Testis (tissue), 2 donors: ENCODE measurements around the gene PDZD8.

ENCODE experiments used
- POLR2A ChIP-seq: fragments of 450-650 bp; IDR thresholded peaks from one replicate; pipeline ENCODE4 v1.6.1; 2017; ENCODE audit warnings: antibody characterized with exemption, mild to moderate bottlenecking, moderate library complexity
- TF ChIP-seq, protein P1 (sequence below), 3 experiments: fragments of 450-650 bp in 2 of 3; fragments of 200-600 bp in 1 of 3; sonication (generic) in 1 of 3; IDR thresholded peaks; one replicate each; pipeline ENCODE4 v1.5.1; 2016 to 2019; ENCODE audit warnings: antibody characterized with exemption in 3 of 3, mild to moderate bottlenecking in 2 of 3, moderate library complexity in 1 of 3

DNA sequence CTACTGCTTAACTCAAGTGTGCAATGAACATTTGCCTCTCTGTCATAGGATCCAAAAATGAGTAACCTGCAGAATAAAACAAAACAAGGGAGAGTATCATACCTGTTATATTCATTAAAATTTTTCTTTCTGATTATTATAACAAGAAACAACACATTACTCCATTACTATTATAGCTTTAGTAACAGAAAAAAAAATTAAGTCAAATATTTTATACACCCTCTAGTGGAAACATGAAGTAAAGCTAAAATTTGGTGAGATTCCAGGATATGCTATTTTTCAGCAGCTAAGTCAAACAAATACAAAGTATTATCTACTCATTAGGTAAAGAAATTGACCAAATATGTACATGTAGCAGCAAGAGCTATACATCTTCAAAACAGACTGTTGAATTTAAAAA lies 56.3 kb downstream of the PDZD8 start:
- TF ChIP-seq, protein P1, sequence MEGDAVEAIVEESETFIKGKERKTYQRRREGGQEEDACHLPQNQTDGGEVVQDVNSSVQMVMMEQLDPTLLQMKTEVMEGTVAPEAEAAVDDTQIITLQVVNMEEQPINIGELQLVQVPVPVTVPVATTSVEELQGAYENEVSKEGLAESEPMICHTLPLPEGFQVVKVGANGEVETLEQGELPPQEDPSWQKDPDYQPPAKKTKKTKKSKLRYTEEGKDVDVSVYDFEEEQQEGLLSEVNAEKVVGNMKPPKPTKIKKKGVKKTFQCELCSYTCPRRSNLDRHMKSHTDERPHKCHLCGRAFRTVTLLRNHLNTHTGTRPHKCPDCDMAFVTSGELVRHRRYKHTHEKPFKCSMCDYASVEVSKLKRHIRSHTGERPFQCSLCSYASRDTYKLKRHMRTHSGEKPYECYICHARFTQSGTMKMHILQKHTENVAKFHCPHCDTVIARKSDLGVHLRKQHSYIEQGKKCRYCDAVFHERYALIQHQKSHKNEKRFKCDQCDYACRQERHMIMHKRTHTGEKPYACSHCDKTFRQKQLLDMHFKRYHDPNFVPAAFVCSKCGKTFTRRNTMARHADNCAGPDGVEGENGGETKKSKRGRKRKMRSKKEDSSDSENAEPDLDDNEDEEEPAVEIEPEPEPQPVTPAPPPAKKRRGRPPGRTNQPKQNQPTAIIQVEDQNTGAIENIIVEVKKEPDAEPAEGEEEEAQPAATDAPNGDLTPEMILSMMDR (IDR thresholded peaks at IDR 0.05) = peak in 1 of 3 experiments; percentile 31
- no peak for TF ChIP-seq POLR2A
